Coronary artery (tissue), 2 donors: ENCODE measurements around the gene ROBO4.
A peak's percentile ranks its signal among the peaks of the same experiment; 100 is the strongest.

Source experiments
- DNase-seq: peaks from one replicate; pipeline ENCODE4 v3.0.0-alpha.2; 2017; ENCODE audit warnings: low spot score
- H3K27ac ChIP-seq, 2 donors: fragments of 200-600 bp; sonication (generic); one replicate each; pipeline ENCODE4 v1.5.1; 2016 to 2019
- H3K4me3 ChIP-seq: fragments of 200-600 bp; sonication (generic); 2 replicates; pipeline ENCODE4 v1.5.1; 2016; ENCODE audit warnings: mild to moderate bottlenecking, moderate library complexity
- CTCF ChIP-seq: fragments of 200-600 bp; sonication (generic); IDR thresholded peaks from one replicate; pipeline ENCODE4 v1.5.1; 2019; ENCODE audit warnings: antibody characterized with exemption

ROBO4 gene

GRCh38 chr11:124930799-124931198 is 33.1 kb upstream of the ROBO4 start:
- no peak overlapping the region for H3K27ac ChIP-seq
- TF ChIP-seq CTCF = no peak
- DNase-seq = no peak
- no peak overlapping the region for H3K4me3 ChIP-seq

DNA sequence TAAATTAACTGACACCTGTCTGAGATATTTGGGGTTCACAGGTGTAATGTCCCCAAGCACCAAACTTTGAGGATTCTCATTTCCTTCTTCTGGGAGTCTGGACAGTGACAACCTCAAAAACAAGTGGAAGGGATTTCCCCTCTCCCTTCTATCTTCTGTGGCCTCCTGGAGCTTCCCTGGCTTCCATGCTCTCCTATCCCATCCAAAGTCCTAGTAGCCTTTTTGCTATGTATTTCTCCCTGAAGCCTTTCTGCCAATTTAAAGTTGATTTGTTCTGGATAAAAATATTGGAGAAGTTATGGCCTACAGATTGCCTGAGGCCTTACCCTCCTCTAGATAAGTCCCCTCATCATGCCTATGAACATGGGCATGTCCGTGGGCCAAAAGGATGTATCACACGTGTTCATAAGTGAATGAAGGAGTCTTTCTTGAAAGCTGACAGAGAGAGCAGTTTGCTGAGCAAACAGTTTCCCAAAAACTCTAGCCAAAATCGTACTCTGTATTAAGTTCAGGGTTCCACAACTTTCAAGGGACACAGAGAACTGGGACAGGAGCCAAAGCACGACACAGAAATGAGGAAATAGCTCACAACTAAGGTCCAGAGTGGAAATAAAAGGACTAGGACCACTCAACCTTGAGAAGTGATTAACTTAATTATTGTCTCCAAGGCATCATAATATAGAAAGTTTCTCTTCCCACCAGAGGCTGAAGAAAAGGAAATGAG is 31.4 kb upstream of the ROBO4 start:
- DNase-seq = no peak
- Histone ChIP-seq H3K27ac (no peak overlapping the region), H3K4me3 (no peak overlapping the region)
- no peak for TF ChIP-seq CTCF

GRCh38 chr11:124923296-124923695 is 25.6 kb upstream of the ROBO4 start:
- no peak overlapping the region for H3K4me3 ChIP-seq
- no peak for DNase-seq
- TF ChIP-seq CTCF = no peak
- H3K27ac ChIP-seq = no peak overlapping the region

- Histone ChIP-seq H3K27ac (no peak overlapping the region), H3K4me3 (no peak overlapping the region)
- TF ChIP-seq CTCF = no peak
- DNase-seq = no peak
These were observed 25.2 kb upstream of the ROBO4 start for GRCh38 chr11:124922831-124923230.

DNA sequence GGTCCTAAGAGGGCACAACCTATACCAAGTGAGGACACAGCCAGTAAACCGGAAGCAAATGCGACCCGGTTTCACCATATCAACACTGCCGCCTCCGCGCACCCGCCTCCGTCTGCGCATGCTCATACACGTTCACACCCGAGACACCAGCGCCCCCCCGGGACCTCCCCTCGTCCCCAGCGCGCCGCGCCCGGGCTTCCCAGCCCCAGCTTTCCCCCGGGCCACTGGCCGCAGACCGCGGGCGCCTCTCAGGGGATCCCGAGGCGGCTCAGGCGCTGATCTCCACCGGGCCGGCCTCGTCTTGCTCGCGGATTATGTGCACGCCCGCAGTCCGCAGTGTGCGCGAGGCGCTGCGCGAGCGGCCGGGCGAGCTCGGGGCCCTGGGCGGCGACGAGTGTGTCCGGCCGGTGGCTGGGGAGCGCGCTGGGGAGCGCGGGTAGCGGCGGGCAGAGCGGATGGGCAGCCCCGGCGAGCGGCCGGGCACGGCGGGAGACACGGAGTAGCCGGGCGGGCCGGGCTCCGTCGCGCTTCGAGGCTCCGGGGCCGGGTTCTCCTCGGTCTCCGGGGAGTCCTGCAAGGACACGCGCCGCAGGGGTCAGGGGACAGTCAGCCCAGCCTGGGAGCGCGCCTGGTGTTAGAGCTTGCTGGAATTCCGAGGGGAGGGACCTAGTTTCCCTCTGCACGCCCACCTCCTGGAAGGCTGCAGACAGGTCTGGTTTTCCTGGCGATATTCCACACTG is 23.4 kb upstream of the ROBO4 start:
- TF ChIP-seq CTCF = no peak
- no peak for DNase-seq
- H3K27ac ChIP-seq = peak overlapping the region in 1 of 2 donors; percentile 62
- H3K4me3 ChIP-seq = peak overlapping the region; percentile 82

DNA sequence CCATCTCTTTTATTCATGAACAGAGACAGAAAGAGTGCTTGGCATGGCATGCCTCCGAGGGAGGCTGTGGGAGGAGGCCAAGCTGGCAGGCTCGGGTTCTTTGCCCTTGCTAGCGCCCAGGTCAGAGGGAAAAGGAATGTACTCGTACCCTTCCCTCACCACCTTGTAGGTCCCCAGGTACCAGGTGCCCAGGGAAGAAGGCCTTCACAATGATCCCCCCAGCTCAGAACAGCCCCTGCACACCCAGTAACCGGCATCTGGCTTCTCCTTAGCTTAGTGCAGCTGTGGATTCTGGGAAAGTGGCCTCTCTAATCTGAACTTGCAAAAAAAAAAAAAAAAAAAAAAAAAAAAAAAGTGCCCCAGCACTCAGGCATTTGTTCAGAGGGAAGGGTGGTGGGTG is 22.7 kb upstream of the ROBO4 start:
- peak overlapping the region; percentile 82 for H3K4me3 ChIP-seq
- DNase-seq = no peak
- TF ChIP-seq CTCF = no peak
- no peak overlapping the region for H3K27ac ChIP-seq

DNA sequence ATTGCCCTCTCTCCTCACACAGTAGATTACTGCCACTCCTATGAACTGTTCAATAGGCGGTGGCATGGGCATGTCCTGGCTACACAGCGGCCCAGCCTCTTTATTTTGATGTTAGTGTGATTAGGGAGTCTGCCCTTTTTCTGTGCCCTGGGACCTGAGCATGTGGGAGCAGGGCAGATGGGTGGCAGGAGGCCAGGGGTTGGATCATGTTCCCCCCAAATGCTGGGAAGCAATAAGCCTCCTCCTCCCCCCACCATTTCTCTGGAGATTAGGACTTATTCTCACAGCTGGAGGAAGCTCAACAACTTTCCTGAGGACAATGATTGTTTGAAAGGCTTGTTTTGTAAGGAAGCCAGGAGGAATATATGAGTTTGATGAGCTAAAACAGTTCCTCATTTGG is 22.2 kb upstream of the ROBO4 start:
- H3K27ac ChIP-seq = no peak overlapping the region

More for the DNA sequence above, 22.2 kb upstream of the ROBO4 start:
- no peak for DNase-seq
- H3K4me3 ChIP-seq = no peak overlapping the region
- TF ChIP-seq CTCF = no peak
